Measurements from ENCODE around the gene CXCR5.

Gene CXCR5

DNA sequence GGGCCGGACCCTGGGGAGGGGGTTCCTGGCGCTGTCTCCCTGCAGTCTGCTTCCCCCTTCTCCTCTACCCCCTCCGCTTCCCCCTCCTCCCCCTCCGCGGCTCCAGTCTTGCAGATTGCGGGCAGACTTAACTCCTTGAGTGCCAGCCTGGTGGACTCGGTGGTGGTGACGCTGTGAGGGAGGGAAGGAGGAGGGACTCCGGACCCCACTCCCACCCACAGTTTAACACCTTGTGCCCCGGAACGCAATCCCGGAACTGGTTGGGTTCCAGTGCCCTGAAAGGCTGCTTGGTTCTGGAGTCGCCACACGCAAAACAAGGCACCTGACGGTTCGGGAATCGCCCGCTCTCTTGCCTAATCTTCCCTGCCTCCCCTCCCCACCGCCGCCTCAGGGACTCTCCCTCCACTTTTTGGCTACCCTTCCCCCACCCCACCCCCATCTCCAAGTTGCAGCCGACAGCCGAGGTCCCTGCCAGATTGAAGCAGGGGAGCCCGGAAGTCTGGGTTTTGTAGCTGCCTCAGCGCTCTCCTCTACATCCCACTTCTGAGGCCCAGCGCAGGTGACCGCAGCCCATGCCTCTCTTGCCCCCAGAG, 45.9 kb downstream of the CXCR5 start:
- peak; percentile 28 for DNase-seq

DNA sequence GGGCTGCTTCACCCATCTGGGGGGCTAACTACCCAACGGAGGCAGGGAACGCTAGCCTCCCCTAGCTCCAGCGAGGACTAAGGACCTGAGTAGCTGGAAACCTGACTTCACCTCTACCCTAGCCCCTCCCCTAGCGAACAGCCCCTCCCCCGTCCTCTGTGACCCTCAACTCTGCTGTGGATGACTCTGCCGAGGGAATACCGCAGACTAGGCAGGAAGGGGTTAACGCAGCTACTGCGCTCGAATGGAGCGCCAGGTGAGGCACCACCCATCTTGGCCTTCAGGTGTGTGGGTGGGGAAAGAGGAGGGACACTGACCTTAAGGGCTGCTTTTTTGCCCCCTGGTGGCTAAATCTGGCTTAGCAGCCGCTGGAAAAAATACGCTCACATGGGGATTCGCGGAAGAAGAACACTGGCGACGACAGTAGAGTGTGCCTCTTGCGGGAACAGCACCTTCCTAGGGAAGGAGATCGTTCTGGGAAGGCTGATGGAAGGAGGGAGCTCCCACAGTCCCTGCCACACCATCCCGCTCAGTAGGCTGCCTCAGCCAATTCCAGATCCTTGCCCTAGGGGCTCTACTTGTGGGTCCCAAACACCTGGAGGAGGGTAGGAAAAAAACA, 46.5 kb downstream of the CXCR5 start:
- peak; percentile 45 for DNase-seq

DNA sequence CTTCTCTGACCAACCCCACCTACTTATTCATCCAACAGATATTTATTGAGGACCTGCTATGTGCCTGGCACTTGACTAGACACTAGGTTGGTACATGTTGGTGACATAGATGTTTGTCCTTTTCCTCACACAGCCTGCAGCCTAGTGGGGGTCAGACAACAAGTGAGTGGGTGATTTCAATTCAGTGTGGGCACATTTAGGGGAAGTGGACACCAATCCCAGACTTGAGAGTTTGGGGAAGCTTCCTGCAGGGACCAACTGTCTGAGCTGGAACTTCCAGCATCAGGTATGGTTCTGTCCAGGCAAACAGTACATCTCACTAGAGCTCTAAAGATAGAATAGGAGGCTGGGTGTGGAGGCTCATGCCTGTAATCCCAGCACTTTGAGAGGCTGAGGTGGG, 47.9 kb downstream of the CXCR5 start:
- DNase-seq = no peak

DNA sequence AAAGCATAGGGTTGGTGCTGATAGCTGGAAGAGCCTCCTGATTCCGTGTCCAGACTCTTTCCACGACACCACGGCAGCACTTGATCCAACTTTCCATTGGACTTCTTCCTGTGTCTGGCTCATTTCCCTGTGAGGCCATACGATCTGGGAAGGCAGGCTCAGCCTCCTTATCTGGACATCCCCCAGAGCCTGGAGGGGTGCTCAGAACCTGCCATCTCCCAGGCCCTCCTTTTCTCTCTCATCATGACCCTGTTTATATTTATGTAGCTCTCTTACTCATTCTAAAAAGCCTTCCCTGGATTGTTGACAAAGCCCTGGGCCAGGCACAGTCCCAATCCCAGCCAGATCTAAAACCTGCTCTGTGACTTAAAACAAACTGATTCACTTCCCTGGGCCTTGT, 49.8 kb downstream of the CXCR5 start:
- DNase-seq = no peak

DNA sequence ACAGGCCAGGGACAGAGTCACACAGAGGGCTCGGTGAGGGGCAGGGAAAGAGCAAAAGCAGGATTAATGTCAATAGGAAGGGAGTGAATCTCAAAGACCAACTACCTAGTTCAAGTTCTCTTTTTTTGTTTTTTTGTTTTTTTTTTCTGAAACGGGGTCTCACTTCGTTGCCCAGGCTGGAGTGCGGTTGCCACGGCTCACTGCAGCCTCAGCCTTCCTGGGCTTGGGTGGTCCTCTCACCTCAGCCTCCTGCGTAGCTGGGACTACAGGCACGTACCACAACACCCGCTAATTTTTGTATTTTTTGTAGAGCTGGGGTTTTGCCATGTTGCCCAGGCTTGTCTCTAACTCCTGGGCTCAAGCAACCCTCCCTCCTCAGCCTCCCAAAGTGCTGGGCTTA, 51.7 kb downstream of the CXCR5 start:
- no peak for DNase-seq

DNA sequence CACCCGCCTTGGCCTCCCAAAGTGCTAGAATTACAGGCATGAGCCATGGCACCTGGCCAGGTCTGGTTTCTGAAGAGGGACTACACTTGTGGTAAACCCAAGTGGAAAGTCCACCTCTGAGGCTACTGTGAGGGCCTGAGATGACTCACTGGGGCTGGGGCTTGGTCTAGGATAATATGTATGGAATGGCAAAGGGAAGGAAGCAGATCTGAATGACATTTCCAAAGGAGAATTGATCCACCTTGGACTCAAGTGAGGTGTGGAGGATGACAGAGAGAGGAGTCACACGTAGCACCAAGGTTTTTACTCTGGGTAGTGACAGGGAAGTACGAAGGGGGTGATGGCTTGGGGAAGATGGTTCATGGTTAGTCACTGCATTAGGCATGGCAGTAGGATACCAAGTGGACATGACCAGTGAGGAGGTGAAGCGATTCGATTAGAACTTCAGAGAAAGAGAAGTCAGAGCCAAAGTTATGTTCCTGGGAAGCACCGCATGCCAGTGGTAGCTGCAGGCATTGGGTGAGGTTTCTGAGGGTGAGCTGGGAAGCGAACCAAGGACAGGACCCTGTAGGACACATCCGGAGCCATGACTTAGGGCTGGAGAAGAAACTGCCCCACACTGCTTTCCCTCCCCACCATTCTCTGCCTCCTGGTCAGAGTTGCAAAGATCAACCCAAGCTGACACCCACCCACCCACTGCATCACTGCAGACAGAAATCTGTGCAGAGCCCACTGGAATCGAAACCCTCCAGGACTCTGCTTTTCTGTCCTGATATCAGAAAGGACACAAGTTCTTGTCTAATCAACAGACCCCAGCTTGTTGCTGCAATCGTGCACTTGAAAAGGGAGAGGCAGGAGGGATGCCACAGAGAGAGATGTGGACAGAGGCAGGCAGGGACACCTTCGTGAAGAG, 55.1 kb downstream of the CXCR5 start:
- DNase-seq = no peak

DNA sequence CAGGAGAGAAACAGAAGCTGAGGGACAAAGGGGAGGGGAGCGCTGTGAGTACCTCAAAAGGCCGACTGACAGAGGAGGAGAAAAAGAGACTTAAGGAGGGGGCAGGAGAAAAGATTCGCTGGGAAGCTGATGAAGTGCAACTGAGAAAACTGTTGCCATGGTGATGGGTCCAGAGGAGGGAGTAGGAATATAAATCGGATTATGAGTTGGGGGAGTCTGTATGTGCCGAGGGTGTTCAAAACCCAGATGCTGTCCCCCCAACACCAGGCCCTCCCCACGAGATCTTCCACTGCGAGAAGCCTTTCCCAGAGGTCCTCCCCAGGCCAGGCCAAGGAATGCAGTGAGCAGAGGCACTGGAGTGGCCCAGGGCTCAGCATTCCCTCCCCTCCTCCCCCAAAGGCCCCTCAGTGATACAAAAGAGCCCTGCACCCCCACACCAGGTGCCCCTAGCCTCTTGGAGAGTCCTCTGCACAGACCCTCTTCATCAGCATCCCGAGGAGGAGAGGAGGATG, 55.8 kb downstream of the CXCR5 start:
- no peak for DNase-seq

DNA sequence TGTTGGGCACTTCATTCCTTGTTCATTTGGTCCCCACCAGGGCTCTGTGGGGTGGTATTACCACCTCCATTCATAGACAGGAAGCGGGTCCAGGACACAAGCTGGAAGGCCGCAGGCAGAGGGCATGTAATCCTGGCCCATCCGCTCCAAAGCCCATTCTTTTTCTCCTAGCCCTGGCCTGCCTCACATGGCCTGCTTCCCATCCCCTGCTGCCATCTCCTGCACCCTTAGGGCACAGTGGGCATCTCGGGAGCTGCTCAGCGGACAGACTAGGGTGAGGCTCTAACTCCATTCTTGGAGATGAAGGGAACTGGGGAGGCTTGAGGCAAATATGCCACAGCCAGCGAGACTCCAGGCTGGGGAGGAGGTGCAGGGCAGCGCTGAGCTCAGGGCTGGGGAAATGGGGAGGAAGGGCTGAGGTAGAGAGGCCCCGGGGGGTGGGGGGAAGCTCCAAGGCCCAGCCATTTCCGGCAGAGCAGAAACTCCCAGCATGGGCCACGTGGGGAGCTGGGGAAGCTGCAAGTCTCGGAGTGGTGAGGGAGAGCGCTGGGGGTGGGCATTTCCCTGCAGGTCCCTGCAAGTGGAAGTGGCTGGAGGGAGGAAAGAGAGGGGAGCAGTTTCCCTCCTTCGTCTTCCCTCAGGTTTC, 56.4 kb downstream of the CXCR5 start:
- no peak for DNase-seq

DNA sequence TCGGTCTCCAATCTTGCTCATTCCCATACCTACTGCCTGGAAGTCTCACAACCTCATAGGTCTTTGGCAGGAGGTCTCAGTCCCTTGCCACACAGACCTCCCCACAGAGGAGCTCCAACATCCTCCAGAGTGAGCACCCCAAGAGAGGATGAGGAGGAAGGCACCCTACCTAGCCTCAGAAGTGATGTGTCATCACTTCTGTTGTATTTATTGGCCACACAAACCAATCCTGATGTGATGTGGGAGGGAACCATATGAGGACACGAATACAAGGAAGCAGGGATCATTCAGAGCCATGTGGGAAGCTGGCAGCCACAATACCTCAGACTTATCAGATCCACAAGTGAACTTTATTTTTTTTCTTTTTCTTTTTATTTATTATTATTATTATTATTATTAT, 63.4 kb downstream of the CXCR5 start:
- DNase-seq = no peak

All from SHP77 treated with DMSO at 0.1 percent for 48 hours (cell line).